Activated naive CD4-positive, alpha-beta T cell treated with anti-CD3 and anti-CD28 coated beads, Interleukin-2, amount 50 U/mL, for 72 hours (primary cell): ENCODE measurements around the gene TSHZ2. TPM values are rescaled to one million over a fixed set of nuclear protein-coding genes. Genes with fewer than 3 reads are reported as not detected.
"Not testable (repeated sequence)": the region's sequence is repeated elsewhere in the genome, so short reads cannot be mapped to it uniquely, and the experiment has no call there.

Source experiments
- ATAC-seq, 2 donors: fragments of 150-1000 bp; cut with Tn5 transposase; 2 replicates each; pipeline ENCODE4 v1.10.0; 2021; ENCODE audit warnings: mild to moderate bottlenecking in 2 of 2, moderate library complexity in 2 of 2
- DNase-seq, 2 donors: peaks; one replicate each; pipeline ENCODE4 v3.0.0; 2021 to 2022; ENCODE audit warnings: low spot score in 2 of 2
- H3K27ac Mint-ChIP-seq, 2 donors: one replicate each; pipeline ENCODE4 v1.8.0; 2022; ENCODE audit warnings: mild to moderate bottlenecking in 2 of 2, mixed read lengths in 2 of 2
- H3K36me3 Mint-ChIP-seq, 2 donors: one replicate each; pipeline ENCODE4 v1.8.0; 2022; ENCODE audit warnings: mixed read lengths in 2 of 2
- H3K9me3 Mint-ChIP-seq, 2 donors: one replicate each; pipeline ENCODE4 v1.8.0; 2022; ENCODE audit warnings: mixed read lengths in 2 of 2
- total RNA-seq, 2 donors: library from RNA; stranded (reverse); gene quantifications; one replicate each; pipeline ENCODE4 v1.2.3, GENCODE V29; 2022

The TSHZ2 gene
- total RNA-seq, 2 donors from 2014 or later, result 31.4 to 91.0 TPM

- H3K27ac Mint-ChIP-seq, result peak overlapping the region in 1 of 2 donors; percentile 68
- H3K9me3 Mint-ChIP-seq, result peaks cover 0 to 23% of the 10 kb centered on the region in 2 donors
- no peak for ATAC-seq
- H3K36me3 Mint-ChIP-seq, result peaks cover 16 to 75% of the 10 kb centered on the region in 2 donors
- DNase-seq, result no peak
Measured at GRCh38 chr20:53320701-53321100, 348.5 kb downstream of the TSHZ2 start.

GRCh38 chr20:53321596-53321995 lies 349.4 kb downstream of the TSHZ2 start:
- DNase-seq (no peak), ATAC-seq (no peak)
- Mint-ChIP-seq H3K36me3 (peaks cover 12 to 78% of the 10 kb centered on the region in 2 donors), H3K9me3 (peaks cover 0 to 23% of the 10 kb centered on the region in 2 donors), H3K27ac (peak overlapping the region in 1 of 2 donors; percentile 79)

- H3K36me3 Mint-ChIP-seq, result peaks cover 7 to 76% of the 10 kb centered on the region in 2 donors
- peak overlapping the region; percentile 82 to 98 for H3K27ac Mint-ChIP-seq
- ATAC-seq (peak; percentile 77 to 86), DNase-seq (peak; percentile 10 to 56)
- H3K9me3 Mint-ChIP-seq, result peaks cover 0 to 17% of the 10 kb centered on the region in 2 donors
Measured at GRCh38 chr20:53322651-53323050, 350.5 kb downstream of the TSHZ2 start.

GRCh38 chr20:53323460-53323859 lies 351.3 kb downstream of the TSHZ2 start:
- not testable (repeated sequence) for ATAC-seq, DNase-seq, H3K9me3 Mint-ChIP-seq
- H3K27ac Mint-ChIP-seq, result peak overlapping the region in 1 of 2 donors; percentile 98
- H3K36me3 Mint-ChIP-seq, result peaks cover 0 to 70% of the 10 kb centered on the region in 2 donors

GRCh38 chr20:53324816-53325215 lies 352.7 kb downstream of the TSHZ2 start:
- Mint-ChIP-seq H3K27ac (peak overlapping the region in 1 of 2 donors; percentile 85), H3K9me3 (peaks cover 0 to 6% of the 10 kb centered on the region in 2 donors), H3K36me3 (peaks cover 0 to 64% of the 10 kb centered on the region in 2 donors)
- no peak for DNase-seq
- no peak for ATAC-seq

- ATAC-seq, result no peak
- no peak for DNase-seq
- no peak overlapping the region for H3K27ac Mint-ChIP-seq
- H3K9me3 Mint-ChIP-seq, result peaks cover 0 to 6% of the 10 kb centered on the region in 2 donors
- peaks cover 5 to 56% of the 10 kb centered on the region in 2 donors for H3K36me3 Mint-ChIP-seq
Measured at GRCh38 chr20:53328961-53329360, 356.8 kb downstream of the TSHZ2 start.

- DNase-seq, result no peak
- ATAC-seq, result no peak
- H3K9me3 Mint-ChIP-seq, result peaks cover 0 to 6% of the 10 kb centered on the region in 2 donors
- H3K36me3 Mint-ChIP-seq, result peaks cover 5 to 48% of the 10 kb centered on the region in 2 donors
- H3K27ac Mint-ChIP-seq, result no peak overlapping the region
Measured at GRCh38 chr20:53329781-53330180, 357.6 kb downstream of the TSHZ2 start.

- H3K27ac Mint-ChIP-seq, result peak overlapping the region; percentile 7 to 58
- peaks cover 5 to 39% of the 10 kb centered on the region in 2 donors for H3K36me3 Mint-ChIP-seq
- ATAC-seq (no peak), DNase-seq (no peak)
- no peaks in the 10 kb centered on the region for H3K9me3 Mint-ChIP-seq
Measured at GRCh38 chr20:53330601-53331140, 358.5 kb downstream of the TSHZ2 start.

GRCh38 chr20:53331151-53331973 lies 359.2 kb downstream of the TSHZ2 start:
- H3K9me3 Mint-ChIP-seq, result no peaks in the 10 kb centered on the region
- ATAC-seq, result no peak

GRCh38 chr20:53332022-53332837 lies 360.1 kb downstream of the TSHZ2 start:
- ATAC-seq (no peak), DNase-seq (no peak)
- Mint-ChIP-seq H3K27ac (peak overlapping the region; percentile 0 to 58), H3K36me3 (peaks cover 5 to 32% of the 10 kb centered on the region in 2 donors), H3K9me3 (no peaks in the 10 kb centered on the region)

More at GRCh38 chr20:53331151-53331973, 359.2 kb downstream of the TSHZ2 start:
- Mint-ChIP-seq H3K27ac (peak overlapping the region; percentile 58), H3K36me3 (peaks cover 5 to 39% of the 10 kb centered on the region in 2 donors)
- no peak for DNase-seq

GRCh38 chr20:53334861-53335260 lies 362.7 kb downstream of the TSHZ2 start:
- Mint-ChIP-seq H3K9me3 (no peaks in the 10 kb centered on the region), H3K36me3 (peaks cover 5 to 25% of the 10 kb centered on the region in 2 donors), H3K27ac (no peak overlapping the region)
- no peak for ATAC-seq
- no peak for DNase-seq

- ATAC-seq (no peak), DNase-seq (no peak)
- Mint-ChIP-seq H3K9me3 (no peaks in the 10 kb centered on the region), H3K36me3 (peaks cover 5 to 25% of the 10 kb centered on the region in 2 donors), H3K27ac (peak overlapping the region in 1 of 2 donors; percentile 44)
Measured at GRCh38 chr20:53335555-53335954, 363.4 kb downstream of the TSHZ2 start.

- Mint-ChIP-seq H3K27ac (no peak overlapping the region), H3K9me3 (no peaks in the 10 kb centered on the region), H3K36me3 (peaks cover 0 to 14% of the 10 kb centered on the region in 2 donors)
- ATAC-seq (no peak), DNase-seq (no peak)
Measured at GRCh38 chr20:53336892-53337291, 364.7 kb downstream of the TSHZ2 start.

GRCh38 chr20:53337390-53338101 lies 365.4 kb downstream of the TSHZ2 start:
- no peak overlapping the region for H3K27ac Mint-ChIP-seq
- H3K9me3 Mint-ChIP-seq, result no peaks in the 10 kb centered on the region
- DNase-seq (no peak), ATAC-seq (no peak)
- peaks cover 0 to 7% of the 10 kb centered on the region in 2 donors for H3K36me3 Mint-ChIP-seq

GRCh38 chr20:53338716-53339115 lies 366.6 kb downstream of the TSHZ2 start:
- H3K9me3 Mint-ChIP-seq, result no peaks in the 10 kb centered on the region
- DNase-seq, result no peak
- H3K27ac Mint-ChIP-seq, result no peak overlapping the region
- H3K36me3 Mint-ChIP-seq, result no peaks in the 10 kb centered on the region
- no peak for ATAC-seq

GRCh38 chr20:53342429-53342828 lies 370.3 kb downstream of the TSHZ2 start:
- Mint-ChIP-seq H3K9me3 (peaks cover 0 to 3% of the 10 kb centered on the region in 2 donors), H3K36me3 (peaks cover 5 to 20% of the 10 kb centered on the region in 2 donors), H3K27ac (no peak overlapping the region)
- no peak for DNase-seq
- ATAC-seq, result no peak
